ENCODE data around the gene PROSER3.
A peak's percentile ranks its signal among the peaks of the same experiment; 100 is the strongest.

PROSER3 gene

DNA sequence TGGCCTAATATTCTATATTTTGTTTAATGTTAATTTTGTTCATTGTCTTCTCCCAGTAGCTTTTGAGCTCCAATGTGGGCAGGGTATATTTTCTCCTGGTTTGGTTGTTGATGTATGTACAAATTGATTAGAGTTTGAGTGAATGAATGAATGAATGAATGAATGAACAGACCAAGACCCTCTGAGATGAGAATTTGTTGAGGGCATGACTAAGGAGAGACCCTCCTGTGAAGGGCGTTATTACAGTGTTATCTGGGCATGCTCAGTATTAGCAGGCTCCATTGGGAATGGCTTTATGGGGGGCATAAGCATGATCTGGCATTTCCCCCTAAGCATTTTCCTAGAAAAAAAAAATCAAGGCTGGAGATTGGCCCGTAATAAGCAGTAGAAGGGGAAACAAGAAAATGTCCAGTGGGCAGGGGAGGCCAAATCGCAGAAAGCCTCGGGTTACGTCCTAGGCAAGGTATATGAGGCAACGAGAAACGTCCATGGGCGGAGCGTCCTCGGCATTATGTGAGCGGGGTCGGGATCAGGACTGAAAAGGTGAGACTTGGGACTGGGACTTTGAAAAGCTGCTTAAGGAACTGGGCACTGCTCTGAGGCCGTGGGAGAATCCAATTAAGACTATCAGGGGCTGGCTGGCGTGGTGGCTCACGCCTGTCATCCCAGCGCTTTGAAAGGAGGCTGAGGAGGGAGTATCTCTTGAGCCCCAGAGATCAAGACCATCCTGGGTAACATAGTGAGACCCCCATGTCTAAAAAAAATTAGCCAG is 16.5 kb downstream of the PROSER3 start:
- no peak for DNase-seq
- Histone ChIP-seq H3K27ac (peak overlapping the region in 1 of 2 donors; percentile 6), H3K4me1 (peaks cover 0 to 19% (median 15%) of the 10 kb centered on the region in 4 donors), H3K9me3 (no peaks in the 10 kb centered on the region), H3K27me3 (no peaks in the 10 kb centered on the region), H3K36me3 (peaks cover 0 to 21% (median 8%) of the 10 kb centered on the region in 3 donors), H3K4me3 (peak overlapping the region; percentile 92 to 93)
- intact Hi-C loops (cut with DNase I; ENCODE audit: low total_unique reads) = no loop called here
- TF ChIP-seq, protein P1, sequence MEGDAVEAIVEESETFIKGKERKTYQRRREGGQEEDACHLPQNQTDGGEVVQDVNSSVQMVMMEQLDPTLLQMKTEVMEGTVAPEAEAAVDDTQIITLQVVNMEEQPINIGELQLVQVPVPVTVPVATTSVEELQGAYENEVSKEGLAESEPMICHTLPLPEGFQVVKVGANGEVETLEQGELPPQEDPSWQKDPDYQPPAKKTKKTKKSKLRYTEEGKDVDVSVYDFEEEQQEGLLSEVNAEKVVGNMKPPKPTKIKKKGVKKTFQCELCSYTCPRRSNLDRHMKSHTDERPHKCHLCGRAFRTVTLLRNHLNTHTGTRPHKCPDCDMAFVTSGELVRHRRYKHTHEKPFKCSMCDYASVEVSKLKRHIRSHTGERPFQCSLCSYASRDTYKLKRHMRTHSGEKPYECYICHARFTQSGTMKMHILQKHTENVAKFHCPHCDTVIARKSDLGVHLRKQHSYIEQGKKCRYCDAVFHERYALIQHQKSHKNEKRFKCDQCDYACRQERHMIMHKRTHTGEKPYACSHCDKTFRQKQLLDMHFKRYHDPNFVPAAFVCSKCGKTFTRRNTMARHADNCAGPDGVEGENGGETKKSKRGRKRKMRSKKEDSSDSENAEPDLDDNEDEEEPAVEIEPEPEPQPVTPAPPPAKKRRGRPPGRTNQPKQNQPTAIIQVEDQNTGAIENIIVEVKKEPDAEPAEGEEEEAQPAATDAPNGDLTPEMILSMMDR (IDR thresholded peaks at IDR 0.05) = no peak

DNA sequence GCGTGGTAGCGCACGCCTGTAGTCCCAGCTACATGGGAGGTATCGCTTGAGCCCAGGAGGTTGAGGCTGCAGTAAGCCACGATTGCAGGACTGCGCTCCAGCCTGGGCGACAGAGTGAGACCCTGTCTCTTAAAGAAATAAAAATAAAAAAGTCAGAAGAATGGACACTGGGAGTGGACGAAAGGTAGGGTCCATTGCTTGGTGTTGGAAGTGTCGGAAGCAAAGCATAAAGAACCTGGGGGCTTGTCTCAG is 17.0 kb downstream of the PROSER3 start:
- peak overlapping the region; percentile 92 to 93 for H3K4me3 ChIP-seq
- peak overlapping the region in 1 of 2 donors; percentile 6 for H3K27ac ChIP-seq
- DNase-seq = no peak
- H3K9me3 ChIP-seq = no peaks in the 10 kb centered on the region
- intact Hi-C loops (cut with DNase I; ENCODE audit: low total_unique reads) = no loop called here
- TF ChIP-seq, protein P1 (IDR thresholded peaks at IDR 0.05) = no peak
- H3K36me3 ChIP-seq = peaks cover 2 to 26% (median 8%) of the 10 kb centered on the region in 3 donors
- peaks cover 0 to 19% (median 15%) of the 10 kb centered on the region in 4 donors for H3K4me1 ChIP-seq
- H3K27me3 ChIP-seq = no peaks in the 10 kb centered on the region

DNA sequence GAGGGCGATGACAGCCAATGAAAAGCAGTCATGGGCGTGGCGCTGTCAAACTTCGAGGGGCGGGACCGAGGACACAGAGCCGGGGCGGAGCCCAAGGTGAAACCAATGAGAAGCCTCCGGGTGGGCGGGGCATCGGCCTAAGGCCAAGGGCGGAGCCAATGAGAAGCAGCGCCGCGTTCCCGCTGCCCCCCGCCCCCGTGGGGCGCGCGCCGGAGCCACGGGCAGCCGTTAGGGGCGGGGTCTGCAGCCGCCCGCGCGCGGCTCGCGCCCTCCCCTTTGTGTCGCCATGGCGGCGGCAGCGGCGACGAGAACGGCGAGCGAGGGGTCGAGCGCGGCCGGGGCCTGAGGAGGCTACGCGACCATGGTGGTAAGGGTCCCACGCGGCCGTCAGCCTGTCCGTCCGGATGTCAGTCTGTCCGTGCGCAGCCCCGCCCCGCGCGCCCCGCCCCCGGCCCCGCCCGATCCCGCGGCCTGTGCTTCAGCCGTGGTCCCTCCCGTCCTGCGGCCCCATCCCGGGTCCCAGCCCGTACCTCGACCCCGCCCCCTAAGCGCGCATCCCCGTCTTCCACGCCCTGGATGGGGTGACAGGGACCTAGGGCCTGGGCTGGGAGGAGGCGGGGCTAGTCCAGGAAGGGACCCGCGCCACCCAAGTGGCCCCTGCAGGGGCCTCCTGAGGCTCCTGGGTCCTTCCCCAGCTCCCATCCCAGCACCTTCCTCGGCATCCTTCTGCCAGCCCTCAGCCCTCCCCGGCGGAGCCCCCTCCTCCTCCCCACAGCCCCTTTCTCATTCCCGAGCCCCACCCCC is 17.5 kb downstream of the PROSER3 start, which contains the start of gene ARHGAP33:
Gene ARHGAP33, plus strand, starts transcription at position 267 of the 804 bp plus-strand sequence. Its CDS starts 95 bp downstream, at position 362.
- H3K27ac ChIP-seq = peak within 1 kb of the TSS; percentile 71 to 72
- H3K4me3 ChIP-seq = peak within 1 kb of the TSS; percentile 92 to 93
- peak; percentile 99 for DNase-seq
- no peaks in the 10 kb centered on the region for H3K27me3 ChIP-seq
- H3K4me1 ChIP-seq = peaks cover 0 to 19% (median 15%) of the 10 kb centered on the region in 4 donors
- H3K9me3 ChIP-seq = no peaks in the 10 kb centered on the region
- intact Hi-C loops (cut with DNase I; ENCODE audit: low total_unique reads) = no loop called here
- TF ChIP-seq, protein P1 (IDR thresholded peaks at IDR 0.05) = no peak
- H3K36me3 ChIP-seq = peaks cover 7 to 31% (median 14%) of the 10 kb centered on the region in 3 donors

DNA sequence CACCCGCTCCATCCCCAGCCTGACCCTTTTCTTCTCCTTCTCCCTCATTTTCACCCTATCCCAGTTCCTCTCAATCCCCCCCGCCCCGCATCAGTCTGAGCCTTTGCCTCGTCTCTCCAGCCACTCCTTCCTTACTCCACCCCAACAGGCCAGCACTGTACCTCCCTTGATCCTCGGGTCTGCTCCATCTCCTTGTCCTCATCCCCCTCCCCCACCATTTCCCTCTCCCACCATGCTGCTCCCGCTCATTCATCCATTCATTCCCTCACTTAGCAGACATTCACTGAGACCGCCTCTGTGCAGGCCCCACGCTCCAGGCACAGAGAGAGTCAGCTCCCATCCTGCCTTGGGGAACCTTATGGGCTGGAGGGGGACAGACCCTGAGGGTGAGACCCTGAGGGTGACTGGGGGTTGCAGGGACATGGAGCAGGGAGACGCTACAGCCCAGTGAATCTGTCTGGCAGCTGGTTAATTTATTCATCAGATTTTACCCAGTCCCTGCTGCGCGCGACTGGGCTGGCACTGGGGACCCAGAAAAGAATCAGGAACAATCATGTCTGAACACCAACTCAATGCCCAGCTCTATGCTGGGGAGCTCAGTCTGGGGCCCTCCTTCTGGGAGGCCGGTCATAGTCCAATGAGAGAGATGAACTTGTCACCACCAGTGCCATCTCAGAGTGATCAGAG is 18.3 kb downstream of the PROSER3 start:
- TF ChIP-seq, protein P1 (IDR thresholded peaks at IDR 0.05) = no peak
- Histone ChIP-seq H3K36me3 (peaks cover 14 to 38% (median 21%) of the 10 kb centered on the region in 3 donors), H3K9me3 (no peaks in the 10 kb centered on the region), H3K4me1 (peaks cover 0 to 19% (median 15%) of the 10 kb centered on the region in 4 donors), H3K27me3 (no peaks in the 10 kb centered on the region), H3K27ac (peak overlapping the region; percentile 71 to 72), H3K4me3 (peak overlapping the region; percentile 92 to 93)
- peak in 1 of 2 donors; percentile 63 for DNase-seq
- intact Hi-C loops (cut with DNase I; ENCODE audit: low total_unique reads) = no loop called here

DNA sequence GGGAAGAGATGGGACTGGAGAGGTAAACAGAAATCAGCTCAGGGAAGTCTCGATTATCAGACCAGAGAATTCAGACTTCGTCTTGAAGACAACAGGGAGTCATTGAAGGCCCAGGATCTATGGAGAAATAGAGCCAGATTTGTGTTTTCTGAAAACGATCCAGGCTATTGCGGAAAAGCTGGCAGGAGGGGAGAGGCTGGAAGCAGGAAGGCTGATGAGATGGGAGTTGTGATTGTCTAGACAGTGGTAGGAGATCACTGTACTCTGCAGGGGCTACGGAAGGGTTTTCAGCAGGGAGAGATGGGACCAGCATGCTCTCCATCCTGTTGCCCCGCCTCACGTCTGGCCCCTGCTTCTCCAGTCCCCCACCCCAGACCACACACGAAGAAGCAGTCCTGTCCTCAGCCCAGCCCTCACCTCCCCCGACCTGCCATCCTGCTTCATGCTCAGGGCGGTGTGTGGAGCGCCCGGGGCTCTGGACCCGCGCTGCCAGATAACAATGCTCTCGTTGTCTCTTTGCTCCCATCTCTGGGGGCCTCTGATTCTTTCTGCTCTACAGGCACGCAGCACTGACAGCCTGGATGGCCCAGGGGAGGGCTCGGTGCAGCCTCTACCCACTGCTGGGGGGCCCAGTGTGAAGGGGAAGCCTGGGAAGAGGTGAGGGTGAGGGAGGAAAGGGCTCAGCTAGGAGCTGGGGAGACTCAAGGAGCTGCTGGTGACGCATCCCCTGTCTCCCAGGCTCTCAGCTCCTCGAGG is 19.3 kb downstream of the PROSER3 start:
- DNase-seq = no peak

More for the DNA sequence above, 19.3 kb downstream of the PROSER3 start:
- Histone ChIP-seq H3K4me1 (peaks cover 0 to 19% (median 15%) of the 10 kb centered on the region in 4 donors), H3K9me3 (no peaks in the 10 kb centered on the region), H3K4me3 (no peak overlapping the region), H3K27ac (no peak overlapping the region), H3K27me3 (no peaks in the 10 kb centered on the region), H3K36me3 (peaks cover 18 to 49% (median 29%) of the 10 kb centered on the region in 3 donors)
- intact Hi-C loops (cut with DNase I; ENCODE audit: low total_unique reads) = no loop called here
- TF ChIP-seq, protein P1 (IDR thresholded peaks at IDR 0.05) = no peak

Data from tibial artery (tissue), 4 donors.